Nephron (organoid): ENCODE data around the gene EVA1B.
A peak's percentile ranks its signal among the peaks of the same experiment; 100 is the strongest.

Source experiments
- H3K27ac Mint-ChIP-seq, 3 experiments: 2 replicates each; pipeline ENCODE4 v1.8.0; 2020; ENCODE audit warnings: mixed read lengths in 3 of 3, mild to moderate bottlenecking in 2 of 3, moderate library complexity in 1 of 3
- H3K27me3 Mint-ChIP-seq: 2 replicates; pipeline ENCODE4 v1.8.0; 2021; ENCODE audit warnings: low read depth, mild to moderate bottlenecking, moderate library complexity, mixed read lengths
- H3K36me3 Mint-ChIP-seq: 2 replicates; pipeline ENCODE4 v1.8.0; 2020; ENCODE audit warnings: low read depth, mixed read lengths
- H3K4me1 Mint-ChIP-seq: 2 replicates; pipeline ENCODE4 v1.8.0; 2020; ENCODE audit warnings: mixed read lengths
- H3K4me3 Mint-ChIP-seq, 3 experiments: 2 replicates each; pipeline ENCODE4 v1.8.0; 2020; ENCODE audit warnings: mild to moderate bottlenecking in 3 of 3, mixed read lengths in 3 of 3, moderate library complexity in 2 of 3
- H3K9me3 Mint-ChIP-seq: 2 replicates; pipeline ENCODE4 v1.8.0; 2020; ENCODE audit warnings: mixed read lengths
- CTCF ChIP-seq, 3 experiments: fragments of 200-600 bp; sonication (generic); IDR thresholded peaks; one replicate each; pipeline ENCODE4 v1.5.0; 2021; ENCODE audit warnings: antibody characterized with exemption in 3 of 3; ENCODE audit not compliant: unreplicated experiment in 3 of 3

Gene EVA1B

GRCh38 chr1:36306902-36307456, 16.5 kb downstream of the EVA1B start:
- H3K36me3 Mint-ChIP-seq, result peaks cover 47% of the 10 kb centered on the region
- peaks cover 5% of the 10 kb centered on the region for H3K4me1 Mint-ChIP-seq
- peaks cover 5% of the 10 kb centered on the region for H3K27me3 Mint-ChIP-seq
- H3K9me3 Mint-ChIP-seq, result no peaks in the 10 kb centered on the region
- TF ChIP-seq CTCF (IDR thresholded peaks at IDR 0.05; ENCODE audit: unreplicated experiment in 3 of 3), result no peak
- H3K27ac Mint-ChIP-seq, result peak overlapping the region in 1 of 3 experiments; percentile 32
- H3K4me3 Mint-ChIP-seq, result peak overlapping the region; percentile 92 to 95 (median 93)

DNA sequence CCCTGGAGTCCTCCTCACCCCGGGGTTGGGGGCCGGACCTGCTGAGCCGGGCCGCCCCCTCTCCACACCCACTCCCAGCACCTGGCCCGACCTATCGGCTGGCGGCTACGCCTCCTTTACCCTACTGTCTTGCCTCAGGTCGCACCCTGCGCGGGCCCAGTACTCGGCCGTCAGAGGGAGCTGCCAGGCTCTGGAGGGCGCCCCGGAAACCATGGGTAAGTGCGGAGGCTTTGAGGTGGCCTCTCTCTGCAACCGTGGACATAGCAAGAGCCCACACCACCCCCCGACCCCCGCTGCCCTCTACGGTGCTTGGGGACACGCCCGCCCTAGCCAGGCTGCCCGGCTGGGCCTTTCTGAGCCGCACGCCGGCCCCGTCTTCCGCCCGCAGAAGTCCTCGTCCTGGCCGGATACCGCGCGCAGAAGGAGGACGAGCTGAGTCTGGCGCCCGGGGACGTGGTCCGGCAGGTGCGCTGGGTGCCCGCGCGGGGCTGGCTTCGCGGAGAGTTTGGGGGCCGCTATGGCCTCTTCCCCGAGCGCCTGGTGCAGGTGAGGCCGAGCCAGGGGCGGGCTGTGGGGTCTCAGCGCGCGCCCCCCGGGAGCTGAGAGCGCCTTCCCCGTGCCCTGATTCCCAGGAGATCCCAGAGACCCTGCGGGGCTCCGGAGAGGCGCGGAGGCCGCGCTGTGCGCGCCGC, 17.1 kb downstream of the EVA1B start, which contains the start of gene SH3D21:
SH3D21 (plus strand) TSS at position 159 of the 692 bp plus-strand sequence; CDS start at position 212, 53 bp downstream.
- Mint-ChIP-seq H3K27ac (peak within 1 kb of the TSS in 2 of 3 experiments; percentile 32 to 77), H3K9me3 (no peaks in the 10 kb centered on the region), H3K36me3 (peaks cover 49% of the 10 kb centered on the region), H3K27me3 (peaks cover 8% of the 10 kb centered on the region), H3K4me1 (peaks cover 5% of the 10 kb centered on the region), H3K4me3 (peak within 1 kb of the TSS; percentile 92 to 95 (median 93))
- TF ChIP-seq CTCF (IDR thresholded peaks at IDR 0.05; ENCODE audit: unreplicated experiment in 3 of 3), result no peak

DNA sequence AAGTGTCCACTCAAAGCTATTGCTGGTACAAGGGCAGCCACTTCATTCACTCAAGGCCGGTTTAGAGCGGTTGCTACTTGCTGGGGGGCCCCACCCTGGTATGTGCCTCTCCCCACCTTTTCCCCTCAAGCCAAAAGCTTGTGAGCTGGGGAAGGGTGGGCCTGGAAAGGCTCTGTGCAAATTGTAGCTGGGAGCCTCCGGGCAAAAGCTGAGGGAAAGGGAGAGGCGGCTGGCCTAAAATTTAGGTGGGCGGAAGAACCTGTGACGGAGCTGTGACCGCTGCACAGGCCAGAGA, 17.6 kb downstream of the EVA1B start:
- peaks cover 5% of the 10 kb centered on the region for H3K4me1 Mint-ChIP-seq
- H3K4me3 Mint-ChIP-seq, result peak overlapping the region; percentile 68 to 93 (median 76)
- TF ChIP-seq CTCF (IDR thresholded peaks at IDR 0.05; ENCODE audit: unreplicated experiment in 3 of 3), result no peak
- H3K36me3 Mint-ChIP-seq, result peaks cover 52% of the 10 kb centered on the region
- H3K9me3 Mint-ChIP-seq, result no peaks in the 10 kb centered on the region
- H3K27me3 Mint-ChIP-seq, result peaks cover 8% of the 10 kb centered on the region
- peak overlapping the region in 1 of 3 experiments; percentile 77 for H3K27ac Mint-ChIP-seq

- no peak for TF ChIP-seq CTCF (IDR thresholded peaks at IDR 0.05; ENCODE audit: unreplicated experiment in 3 of 3)
- H3K36me3 Mint-ChIP-seq, result peaks cover 55% of the 10 kb centered on the region
- peak overlapping the region in 1 of 3 experiments; percentile 77 for H3K27ac Mint-ChIP-seq
- H3K27me3 Mint-ChIP-seq, result peaks cover 8% of the 10 kb centered on the region
- peaks cover 5% of the 10 kb centered on the region for H3K4me1 Mint-ChIP-seq
- peak overlapping the region; percentile 68 to 93 (median 76) for H3K4me3 Mint-ChIP-seq
- H3K9me3 Mint-ChIP-seq, result no peaks in the 10 kb centered on the region
Measured at GRCh38 chr1:36304970-36305914, 18.2 kb downstream of the EVA1B start.

GRCh38 chr1:36304521-36304920, 18.9 kb downstream of the EVA1B start:
- peaks cover 58% of the 10 kb centered on the region for H3K36me3 Mint-ChIP-seq
- no peaks in the 10 kb centered on the region for H3K9me3 Mint-ChIP-seq
- TF ChIP-seq CTCF (IDR thresholded peaks at IDR 0.05; ENCODE audit: unreplicated experiment in 3 of 3), result no peak
- H3K27me3 Mint-ChIP-seq, result peaks cover 8% of the 10 kb centered on the region
- H3K4me1 Mint-ChIP-seq, result peaks cover 5% of the 10 kb centered on the region
- H3K4me3 Mint-ChIP-seq, result no peak overlapping the region
- H3K27ac Mint-ChIP-seq, result no peak overlapping the region
